Sigmoid colon (tissue), 3 donors: Measurements from ENCODE around the gene USH2A.

Source experiments
- POLR2A ChIP-seq, 2 donors: fragments of 450-650 bp; IDR thresholded peaks; one replicate each; pipeline ENCODE4 v1.6.1; 2016; ENCODE audit warnings: antibody characterized with exemption in 2 of 2, mild to moderate bottlenecking in 2 of 2, moderate library complexity in 2 of 2
- TF ChIP-seq, protein P1 (sequence below), 4 experiments: fragments of 450-650 bp in 3 of 4; fragments of 200-600 bp in 1 of 4; IDR thresholded peaks; one replicate each; pipeline ENCODE4 v1.5.1; 2016 to 2019; ENCODE audit warnings: antibody characterized with exemption in 4 of 4, mild to moderate bottlenecking in 3 of 4, moderate library complexity in 2 of 4

DNA sequence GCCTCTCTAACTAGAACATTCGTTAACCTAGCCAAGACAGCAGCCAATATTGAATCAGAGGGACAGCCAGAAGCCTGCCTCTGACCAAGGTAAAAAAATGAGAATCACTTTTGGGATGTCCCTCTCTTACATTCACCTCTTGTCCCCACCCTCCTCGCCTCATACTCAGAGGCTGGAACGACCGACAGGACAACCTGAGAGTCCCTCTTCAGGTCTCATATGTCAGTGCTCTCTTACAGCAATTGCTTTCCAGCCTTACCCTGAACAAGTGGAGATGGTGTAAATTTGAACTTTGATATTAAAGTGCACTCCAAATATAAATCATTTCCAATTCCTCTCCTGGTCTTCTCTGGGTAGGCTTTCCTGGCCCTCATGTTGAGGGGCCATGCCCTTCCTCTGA is 528.6 kb downstream of the USH2A start:
- TF ChIP-seq, protein P1, sequence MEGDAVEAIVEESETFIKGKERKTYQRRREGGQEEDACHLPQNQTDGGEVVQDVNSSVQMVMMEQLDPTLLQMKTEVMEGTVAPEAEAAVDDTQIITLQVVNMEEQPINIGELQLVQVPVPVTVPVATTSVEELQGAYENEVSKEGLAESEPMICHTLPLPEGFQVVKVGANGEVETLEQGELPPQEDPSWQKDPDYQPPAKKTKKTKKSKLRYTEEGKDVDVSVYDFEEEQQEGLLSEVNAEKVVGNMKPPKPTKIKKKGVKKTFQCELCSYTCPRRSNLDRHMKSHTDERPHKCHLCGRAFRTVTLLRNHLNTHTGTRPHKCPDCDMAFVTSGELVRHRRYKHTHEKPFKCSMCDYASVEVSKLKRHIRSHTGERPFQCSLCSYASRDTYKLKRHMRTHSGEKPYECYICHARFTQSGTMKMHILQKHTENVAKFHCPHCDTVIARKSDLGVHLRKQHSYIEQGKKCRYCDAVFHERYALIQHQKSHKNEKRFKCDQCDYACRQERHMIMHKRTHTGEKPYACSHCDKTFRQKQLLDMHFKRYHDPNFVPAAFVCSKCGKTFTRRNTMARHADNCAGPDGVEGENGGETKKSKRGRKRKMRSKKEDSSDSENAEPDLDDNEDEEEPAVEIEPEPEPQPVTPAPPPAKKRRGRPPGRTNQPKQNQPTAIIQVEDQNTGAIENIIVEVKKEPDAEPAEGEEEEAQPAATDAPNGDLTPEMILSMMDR (IDR thresholded peaks at IDR 0.05): no peak
- no peak for TF ChIP-seq POLR2A (IDR thresholded peaks at IDR 0.05)
